Left kidney (tissue), 1 donor: ENCODE measurements around the gene TNFRSF14. TPM values are rescaled to one million over a fixed set of nuclear protein-coding genes. Genes with fewer than 3 reads are reported as not detected.

Experiments
- polyA plus RNA-seq: library from polyadenylated mRNA; unstranded; fragments of 120-200 nt; gene quantifications from one replicate; pipeline ENCODE4 v1.2.1, GENCODE V29; 2013; ENCODE audit not compliant: insufficient read length

The TNFRSF14 gene
- polyA plus RNA-seq, 1 donor, result 17.8 TPM

Other genes starting within 250 kb of the TNFRSF14 start
- gene MORN1, start 164.8 kb upstream of the TNFRSF14 start, polyA plus RNA-seq, result 16.1 TPM
- 129 TPM for gene RER1, start 164.5 kb upstream of the TNFRSF14 start, polyA plus RNA-seq
- 21.5 TPM for gene PEX10, start 143.8 kb upstream of the TNFRSF14 start, polyA plus RNA-seq
- gene PLCH2, start 80.1 kb upstream of the TNFRSF14 start, polyA plus RNA-seq, result 0.80 TPM
- gene PANK4, start 29.8 kb upstream of the TNFRSF14 start, polyA plus RNA-seq, result 27.5 TPM
- not detected for gene HES5, start 26.1 kb upstream of the TNFRSF14 start, polyA plus RNA-seq
- gene PRXL2B, start 30.4 kb downstream of the TNFRSF14 start, polyA plus RNA-seq, result 35.4 TPM
- gene MMEL1, start 76.6 kb downstream of the TNFRSF14 start, polyA plus RNA-seq, result 1.6 TPM
- gene TTC34, start 245.3 kb downstream of the TNFRSF14 start, polyA plus RNA-seq, result 1.3 TPM